SH-SY5Y (cell line): ENCODE results near the gene EGFR.

Experiments used
- GATA2 ChIP-seq: IDR thresholded peaks from 2 replicates; pipeline ENCODE4 v1.6.1; 2011; ENCODE audit warnings: mild to moderate bottlenecking, low read depth, low read length
- GATA3 ChIP-seq: IDR thresholded peaks from 2 replicates; pipeline ENCODE4 v1.6.1; 2011; ENCODE audit warnings: low read depth, mild to moderate bottlenecking, low read length, moderate library complexity

Gene EGFR

DNA sequence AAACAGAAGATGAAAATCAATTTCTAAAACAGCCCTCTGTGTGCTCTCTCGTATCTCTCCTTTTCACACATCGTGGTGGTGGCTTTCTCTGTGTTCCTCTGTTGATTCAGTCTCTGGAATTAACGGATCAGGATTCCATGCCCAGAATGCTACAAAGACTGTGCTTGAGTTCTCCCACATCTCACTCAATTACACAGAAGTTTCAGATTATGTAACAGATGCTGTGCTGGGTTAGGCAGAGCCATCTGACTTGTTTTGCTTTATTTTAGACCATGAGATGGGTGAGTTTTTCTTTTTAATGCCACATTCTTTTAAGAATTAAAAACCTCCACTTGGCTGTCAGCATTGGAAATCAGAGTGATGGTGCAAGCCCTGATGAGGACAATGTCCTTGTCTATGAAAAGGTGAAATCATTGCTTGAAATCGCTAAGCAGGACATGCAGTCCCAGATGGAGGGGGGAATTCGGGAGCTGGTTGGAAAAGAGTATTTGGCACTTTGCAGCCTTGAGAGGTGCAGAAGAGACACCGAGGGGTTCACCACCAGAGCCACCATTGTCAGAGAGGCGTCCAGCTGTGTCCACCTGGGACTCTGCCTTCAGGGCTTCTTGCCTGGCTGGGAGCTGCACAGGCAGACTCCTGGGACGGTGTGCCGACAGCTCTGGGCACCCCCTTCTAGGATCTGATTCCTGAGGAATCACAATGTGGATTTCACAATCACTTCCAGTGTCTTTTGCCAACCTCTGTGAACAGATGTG is 80.4 kb downstream of the EGFR start:
- no peak for TF ChIP-seq GATA2
- TF ChIP-seq GATA3, result no peak

DNA sequence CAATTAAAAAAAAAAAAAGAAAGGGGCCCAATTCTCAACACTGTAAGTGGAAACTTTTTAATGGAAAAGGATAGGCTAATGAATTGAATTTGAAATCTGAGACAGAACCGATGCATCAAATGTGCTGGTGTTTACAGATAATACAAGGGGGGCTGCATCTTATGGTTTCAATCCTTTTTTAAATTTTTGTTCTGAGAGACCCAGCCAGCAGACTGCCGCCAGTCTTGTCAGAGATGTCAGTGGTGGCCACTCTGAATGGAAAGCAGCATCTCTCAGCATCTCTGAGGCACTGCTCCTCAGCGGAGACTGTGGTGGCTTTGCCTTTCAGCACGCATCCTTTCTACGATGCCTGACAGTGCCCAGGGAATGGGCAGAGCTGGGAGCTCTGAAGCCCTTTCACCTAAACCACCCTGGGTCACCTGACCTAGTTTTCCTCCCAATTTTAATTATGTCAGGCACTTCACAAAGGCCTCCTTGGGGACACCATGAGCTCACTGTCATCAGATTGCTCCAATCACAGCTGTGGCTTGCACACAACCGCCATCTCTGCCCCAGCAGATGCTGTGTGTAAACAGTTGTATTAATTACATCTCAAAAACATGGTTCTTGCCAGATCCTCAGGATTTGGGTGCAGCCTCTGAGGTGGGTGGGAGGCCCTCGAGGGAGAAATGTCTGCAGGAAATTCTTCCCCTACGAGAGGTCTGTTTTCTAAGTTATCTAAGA is 81.2 kb downstream of the EGFR start:
- TF ChIP-seq GATA3 (no peak), GATA2 (no peak)

DNA sequence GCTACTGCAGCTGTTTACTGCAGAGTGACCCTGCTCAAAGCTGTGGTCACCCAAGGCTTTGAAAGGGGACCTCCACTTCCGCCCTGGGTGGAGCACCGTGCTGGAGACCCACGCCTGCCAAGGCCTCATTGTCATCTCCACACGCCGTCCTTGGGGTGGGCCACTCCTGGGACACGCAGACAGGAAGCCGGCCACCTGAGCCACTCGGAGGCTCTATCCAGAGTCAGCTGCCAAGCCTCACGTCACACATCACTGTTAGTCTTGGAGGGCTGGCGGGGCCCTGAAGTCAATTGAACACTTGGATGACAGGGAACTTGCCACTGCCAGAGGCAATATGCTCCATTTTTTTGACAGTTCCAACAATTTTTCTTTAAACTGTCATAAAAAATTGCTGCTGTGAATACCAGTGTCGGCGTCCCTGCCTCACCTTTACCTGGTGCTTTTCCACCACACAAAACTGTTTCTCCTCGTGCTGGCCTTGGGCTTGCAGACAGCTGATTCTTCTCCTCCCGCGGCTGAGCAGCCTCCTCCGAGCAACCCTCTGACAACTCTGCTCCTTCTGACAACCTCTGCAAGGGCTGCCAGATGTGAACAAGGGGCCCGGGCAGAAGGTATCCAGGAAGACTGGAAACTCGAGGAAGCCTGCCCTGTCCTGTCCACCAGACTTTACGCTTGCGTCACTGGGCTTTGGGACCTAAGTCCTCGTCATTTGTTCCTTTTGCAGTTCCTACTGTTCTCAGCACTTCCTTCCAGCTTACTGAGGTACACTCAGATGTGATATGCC is 81.9 kb downstream of the EGFR start:
- no peak for TF ChIP-seq GATA2
- no peak for TF ChIP-seq GATA3

DNA sequence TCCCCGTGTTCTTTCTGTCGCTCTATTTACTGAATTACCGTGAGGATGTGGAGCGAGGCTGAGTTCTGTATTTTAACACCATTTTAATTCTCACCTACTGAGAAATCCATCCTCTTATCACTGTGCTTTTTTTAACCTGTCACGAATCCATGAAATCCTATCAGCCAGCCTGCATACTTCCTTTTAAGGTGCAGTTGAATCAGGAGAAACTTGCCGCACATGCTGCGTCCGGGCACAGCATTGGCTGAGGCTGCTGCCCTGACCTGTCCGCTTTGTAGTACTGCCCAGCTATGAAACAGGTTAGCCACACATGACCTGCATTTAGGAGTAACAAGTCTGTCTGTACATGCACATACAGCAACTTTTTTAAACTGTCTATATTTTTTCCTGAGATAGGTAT is 82.5 kb downstream of the EGFR start:
- TF ChIP-seq GATA2, result no peak
- no peak for TF ChIP-seq GATA3

DNA sequence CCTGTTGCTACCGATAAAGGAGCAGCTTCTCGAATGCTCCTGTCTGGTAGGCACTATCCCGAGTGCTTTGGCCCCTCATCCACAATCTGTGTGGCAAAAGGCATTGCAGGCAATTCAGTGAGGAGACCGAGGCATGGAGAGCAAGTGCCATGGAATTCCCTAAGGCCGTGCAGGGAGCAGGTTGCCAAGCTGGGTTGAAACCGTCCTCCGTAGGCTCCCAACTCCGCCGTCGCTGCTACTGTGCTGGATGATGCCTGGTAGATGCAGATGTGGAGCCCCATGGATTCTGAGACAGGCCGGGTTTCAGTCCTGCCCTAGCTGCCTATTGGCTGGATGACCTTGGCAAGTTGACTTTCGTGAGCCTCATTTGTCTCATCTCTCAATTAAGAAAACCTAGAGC is 85.3 kb downstream of the EGFR start:
- TF ChIP-seq GATA3, result no peak

DNA sequence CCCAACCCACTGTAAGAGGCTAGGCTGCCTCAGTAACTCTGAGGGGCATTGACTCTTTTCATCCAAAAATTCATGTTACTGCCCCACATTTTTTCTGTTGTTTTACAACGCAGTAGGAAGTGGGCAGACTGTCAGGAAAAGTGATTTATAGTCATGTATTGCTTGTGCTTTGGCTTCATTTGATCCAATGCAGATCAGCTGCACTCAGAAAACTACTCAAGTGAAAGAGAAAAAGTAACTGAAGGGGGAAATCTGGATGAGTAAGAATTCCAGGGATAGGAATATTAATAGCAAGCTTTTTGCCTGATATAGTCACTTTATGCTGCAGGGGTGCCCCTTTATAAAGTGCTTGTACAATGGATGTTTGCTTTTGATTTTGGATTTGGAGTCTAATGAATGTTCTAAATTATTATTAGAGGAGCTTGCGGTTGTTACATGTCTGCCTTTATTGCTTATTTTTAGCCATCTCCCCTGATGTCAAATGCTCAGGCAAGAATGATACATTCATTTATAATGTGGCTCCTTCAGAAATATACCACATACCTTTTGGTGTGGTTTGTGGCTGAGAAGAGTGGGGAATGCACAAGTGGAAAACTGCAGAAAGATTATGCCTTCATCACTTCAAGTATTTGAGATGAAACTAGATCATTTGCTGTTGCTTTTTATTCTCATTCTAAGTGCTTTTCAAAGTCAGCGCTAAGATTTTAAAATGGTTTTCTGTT is 86.1 kb downstream of the EGFR start:
- TF ChIP-seq GATA2, result no peak
- no peak for TF ChIP-seq GATA3

DNA sequence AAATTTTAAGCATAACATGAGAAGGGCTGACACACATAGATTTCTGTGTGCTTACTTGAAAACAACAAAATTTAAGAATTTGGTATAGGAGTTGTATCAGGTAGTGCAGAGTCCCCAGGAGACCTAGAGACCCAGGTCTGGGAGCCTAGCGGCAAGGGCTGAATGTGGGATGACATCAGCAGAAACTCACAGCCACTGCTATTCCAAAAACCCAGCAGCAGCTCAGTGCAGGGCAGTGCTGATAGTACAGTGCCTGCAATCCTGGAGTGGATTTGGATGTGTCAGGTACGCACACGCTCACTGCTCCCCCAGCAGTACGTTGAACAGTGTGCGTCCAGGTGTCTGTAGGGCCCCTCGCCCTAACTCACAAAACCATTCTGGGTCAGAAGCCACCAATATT is 87.1 kb downstream of the EGFR start:
- TF ChIP-seq GATA2 (no peak), GATA3 (no peak)

DNA sequence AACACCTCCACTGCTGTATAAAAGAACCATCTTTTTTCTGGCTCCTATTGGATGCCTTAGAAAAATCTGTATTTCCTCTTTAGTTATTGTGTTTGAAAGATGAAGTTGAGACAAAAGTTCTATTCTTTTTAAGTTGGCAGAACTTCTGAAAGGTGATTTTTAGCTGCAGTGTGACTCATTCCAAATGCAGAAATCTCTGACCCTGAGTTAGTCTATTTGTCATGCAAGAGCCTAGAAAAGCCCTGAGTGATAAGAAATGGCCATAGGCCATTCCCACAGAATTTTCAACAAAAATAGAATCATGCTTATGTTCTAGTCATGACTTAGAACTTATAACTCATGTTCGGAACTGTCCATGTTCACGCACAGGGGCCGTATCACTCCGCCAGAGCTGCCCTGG is 89.1 kb downstream of the EGFR start:
- no peak for TF ChIP-seq GATA2
- no peak for TF ChIP-seq GATA3

DNA sequence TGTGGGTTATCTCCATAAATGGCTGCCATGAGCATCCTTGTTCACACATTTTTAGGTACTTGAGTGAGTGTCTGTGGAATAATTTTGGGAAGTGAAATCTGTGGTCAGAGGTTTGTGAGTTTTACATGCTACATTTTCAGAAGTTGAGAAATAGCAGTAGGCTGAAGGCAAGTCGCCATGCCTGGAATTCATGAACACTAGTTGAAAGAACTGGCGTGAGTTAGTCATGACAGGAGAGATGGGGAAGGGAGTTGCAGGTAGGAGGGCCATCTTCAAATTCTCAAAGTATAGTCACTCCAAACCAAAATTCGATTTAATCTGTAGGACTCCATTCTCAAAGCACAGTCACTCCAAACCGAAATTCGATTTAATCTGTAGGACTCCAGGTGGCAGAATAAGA is 89.6 kb downstream of the EGFR start:
- TF ChIP-seq GATA3 (no peak), GATA2 (no peak)

DNA sequence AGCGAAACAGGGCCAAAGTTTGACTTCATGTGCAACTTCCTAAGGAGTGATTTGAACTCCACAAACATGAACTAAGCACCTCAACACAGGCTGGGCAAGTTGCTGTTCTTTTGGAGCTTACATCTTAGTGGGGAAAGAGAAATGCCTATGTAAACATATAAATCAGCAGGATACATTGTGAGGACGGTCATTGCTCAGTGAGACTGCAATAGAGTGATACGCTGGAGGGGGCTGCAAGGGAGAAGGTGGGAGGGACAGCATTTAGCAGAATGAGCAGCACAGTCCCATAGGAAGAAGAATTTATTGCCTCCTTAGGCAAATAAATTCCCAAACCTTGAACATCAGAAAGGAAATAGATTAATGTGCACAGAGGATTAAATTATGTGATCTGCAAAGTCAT is 90.0 kb downstream of the EGFR start:
- TF ChIP-seq GATA2, result no peak
- no peak for TF ChIP-seq GATA3

DNA sequence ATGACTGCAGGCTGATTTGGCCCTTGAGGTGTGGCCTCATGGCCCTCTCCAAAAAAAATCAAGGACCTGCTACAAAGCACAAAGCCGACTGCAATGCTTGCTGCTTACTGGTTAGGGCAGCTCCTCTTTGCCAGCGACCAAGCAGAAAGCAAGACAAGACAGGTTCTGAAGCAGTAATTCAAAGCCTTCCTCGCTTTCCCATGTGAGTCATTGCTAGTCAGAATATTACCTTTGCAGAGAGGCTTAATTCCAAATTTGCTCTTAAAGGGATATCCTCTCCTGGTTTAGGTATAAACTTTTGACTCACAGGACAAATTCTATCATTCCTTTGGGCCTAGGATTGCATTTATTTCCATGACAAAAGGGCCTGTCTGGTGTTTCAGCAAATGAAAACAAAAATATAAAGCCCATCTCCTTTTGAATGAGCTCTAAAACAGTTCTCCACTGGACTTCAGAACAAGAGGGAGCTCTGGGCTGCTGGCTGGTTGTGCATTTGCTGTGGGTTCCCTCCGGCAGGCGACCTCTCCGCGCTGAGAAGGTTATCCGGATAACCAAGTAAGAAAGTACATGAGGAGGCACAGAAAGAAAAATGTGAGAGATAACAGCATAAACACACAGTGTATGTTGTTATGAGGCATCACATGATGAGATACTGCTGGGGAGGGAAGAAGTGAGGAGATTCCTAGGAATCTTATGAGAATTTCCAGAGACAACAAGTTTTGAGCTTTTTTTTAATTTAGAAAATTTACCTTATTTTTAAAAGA is 90.8 kb downstream of the EGFR start:
- no peak for TF ChIP-seq GATA3
- no peak for TF ChIP-seq GATA2

DNA sequence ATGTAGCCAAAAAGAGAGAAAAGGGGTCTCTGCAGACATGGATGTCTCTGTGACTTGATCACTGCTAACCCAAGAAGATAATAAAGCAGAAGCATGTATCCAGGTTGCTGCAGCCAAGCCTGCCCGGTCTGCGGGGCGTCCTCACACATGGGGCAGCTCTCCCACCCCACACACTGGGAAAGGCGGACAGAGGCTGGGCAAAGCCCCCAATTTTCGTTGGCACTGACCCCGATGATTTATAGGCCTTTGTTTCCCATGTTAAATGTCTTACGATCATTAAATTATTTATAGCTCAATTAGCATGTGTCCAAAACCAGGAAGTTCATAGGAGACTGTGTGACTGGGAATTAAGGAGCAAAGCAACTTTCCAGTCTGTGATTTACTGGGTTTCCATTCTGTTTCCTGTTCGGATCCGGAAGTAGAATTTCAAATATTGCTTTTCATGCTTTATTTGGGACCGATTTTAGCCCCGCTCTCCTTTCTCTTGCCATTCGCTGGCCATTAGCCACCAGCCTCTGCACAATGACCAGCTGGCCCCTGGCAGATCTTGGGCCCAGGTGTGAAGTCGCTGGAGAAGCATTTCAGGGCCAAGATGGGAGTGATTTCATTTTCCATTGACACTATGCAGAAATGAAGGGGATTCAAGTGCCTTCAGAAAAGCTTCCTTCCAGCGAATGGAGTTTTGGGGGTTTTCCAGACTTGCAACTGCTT is 91.6 kb downstream of the EGFR start:
- TF ChIP-seq GATA3, result no peak
- no peak for TF ChIP-seq GATA2

DNA sequence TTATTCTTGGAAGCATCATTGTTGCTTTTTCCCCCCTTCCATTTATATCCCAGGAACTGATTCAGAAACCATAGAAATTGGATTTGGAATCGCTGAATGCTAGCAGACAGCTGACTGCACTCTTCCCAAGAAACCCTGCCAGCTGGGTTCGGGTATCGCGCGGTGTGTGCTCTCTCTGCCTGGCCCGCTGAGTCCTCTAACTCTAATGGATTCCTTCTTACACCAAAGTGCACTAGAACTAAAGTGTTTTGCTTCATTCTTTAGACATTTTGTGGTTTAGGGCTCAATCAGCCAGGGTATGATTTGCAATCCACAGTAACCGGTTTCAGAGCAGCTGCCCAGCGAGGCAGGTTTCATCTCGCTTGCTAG is 92.2 kb downstream of the EGFR start:
- TF ChIP-seq GATA3 (no peak), GATA2 (no peak)
